DMS 273 (cell line): ENCODE data around the gene GRXCR2.
"Not testable (repeated sequence)": the region's sequence is repeated elsewhere in the genome, so short reads cannot be mapped to it uniquely, and the experiment has no call there.

Experiments used
- DNase-seq: peaks from one replicate; lab custom pipeline; 2025; ENCODE audit not compliant: unreplicated experiment; lab: John Stamatoyannopoulos, UW

The GRXCR2 gene

GRCh38 chr5:145872914-145873313 is at the start of gene GRXCR2:
Gene GRXCR2 (minus strand): TSS chr5:145873014. CDS start chr5:145872968, 46 bp downstream.
- DNase-seq, result no peak

GRCh38 chr5:145922059-145922458 is 49.2 kb upstream of the GRXCR2 start:
- DNase-seq, result no peak

- DNase-seq, result no peak
These were observed 48.4 kb upstream of the GRXCR2 start for GRCh38 chr5:145921211-145921610.

- no peak for DNase-seq
These were observed 47.9 kb upstream of the GRXCR2 start for GRCh38 chr5:145920542-145921210.

GRCh38 chr5:145919413-145919812 is 46.6 kb upstream of the GRXCR2 start:
- DNase-seq, result no peak

- no peak for DNase-seq
These were observed 45.6 kb upstream of the GRXCR2 start for GRCh38 chr5:145918397-145918796.

GRCh38 chr5:145917288-145917687 is 44.5 kb upstream of the GRXCR2 start:
- DNase-seq, result no peak

GRCh38 chr5:145915970-145916638 is 43.3 kb upstream of the GRXCR2 start:
- DNase-seq, result no peak

- no peak for DNase-seq
These were observed 40.9 kb upstream of the GRXCR2 start for GRCh38 chr5:145913701-145914100.

GRCh38 chr5:145912594-145912993 is 39.8 kb upstream of the GRXCR2 start:
- DNase-seq, result no peak

- no peak for DNase-seq
These were observed 39.2 kb upstream of the GRXCR2 start for GRCh38 chr5:145912019-145912418.

GRCh38 chr5:145911164-145911563 is 38.4 kb upstream of the GRXCR2 start:
- DNase-seq, result no peak

GRCh38 chr5:145908206-145908960 is 35.6 kb upstream of the GRXCR2 start:
- DNase-seq, result peak; percentile 35

GRCh38 chr5:145906401-145906800 is 33.6 kb upstream of the GRXCR2 start:
- DNase-seq, result no peak

GRCh38 chr5:145904743-145905142 is 31.9 kb upstream of the GRXCR2 start:
- DNase-seq, result no peak

GRCh38 chr5:145903867-145904266 is 31.1 kb upstream of the GRXCR2 start:
- DNase-seq, result no peak

GRCh38 chr5:145903113-145903512 is 30.3 kb upstream of the GRXCR2 start:
- DNase-seq, result no peak

GRCh38 chr5:145902421-145902820 is 29.6 kb upstream of the GRXCR2 start:
- no peak for DNase-seq

- peak; percentile 6 for DNase-seq
These were observed 25.4 kb upstream of the GRXCR2 start for GRCh38 chr5:145898171-145898570.

- not testable (repeated sequence) for DNase-seq
These were observed 18.6 kb upstream of the GRXCR2 start for GRCh38 chr5:145891378-145891777.

GRCh38 chr5:145889611-145890010 is 16.8 kb upstream of the GRXCR2 start:
- no peak for DNase-seq

GRCh38 chr5:145887976-145888574 is 15.3 kb upstream of the GRXCR2 start:
- peak; percentile 59 for DNase-seq
